ENCODE data around the gene NDUFA12. TPM values are rescaled to one million over a fixed set of nuclear protein-coding genes. Genes with fewer than 3 reads are reported as not detected.

The NDUFA12 gene
- total RNA-seq (2016; rRNA removed; fragmentation: Illumina TruSeq; extraction: Trizol) (173 and 223 TPM in 2 replicates), polyA plus RNA-seq (2011; rRNA removed) (85.2 and 101 TPM in 2 replicates), polyA minus RNA-seq (2011; rRNA and poly(A)+ RNA removed; ENCODE audit: low replicate concordance) (19.0 and 44.0 TPM in 2 replicates), Bru-seq, nascent RNA (percentile 69 among the genes with signal in this experiment), BruChase-seq, experiment 1, labeled RNA remaining after a 6-hour chase (percentile 66 among the genes with signal in this experiment), BruChase-seq, experiment 2, labeled RNA remaining after a 2-hour chase (percentile 57 among the genes with signal in this experiment)
- total RNA-seq (2016; cell fraction: cytosol; rRNA removed; fragmentation: Illumina TruSeq; extraction: Trizol; ENCODE audit: low read depth) = 70.6 and 71.7 TPM in 2 replicates
- 171 and 217 TPM in 2 replicates for total RNA-seq (2016; cell fraction: insoluble cytoplasmic fraction; rRNA removed; fragmentation: Illumina TruSeq; extraction: Trizol)
- total RNA-seq (2016; cell fraction: membrane; rRNA removed; fragmentation: Illumina TruSeq; extraction: Trizol) = 52.8 and 57.6 TPM in 2 replicates
- 58.0 and 61.1 TPM in 2 replicates for total RNA-seq (2016; cell fraction: nucleus; rRNA removed; fragmentation: Illumina TruSeq; extraction: Trizol)
- polyA plus RNA-seq (2011; cell fraction: cytosol; rRNA removed) = 83.8 and 130 TPM in 2 replicates
- 18.3 and 23.8 TPM in 2 replicates for polyA plus RNA-seq (2011; cell fraction: nucleus; rRNA removed)
- polyA plus RNA-seq (2012) = 92.3 and 139 TPM in 2 replicates
- 56.5 and 60.4 TPM in 2 replicates for polyA plus RNA-seq (2016; cell fraction: cytosol; fragmentation: Illumina TruSeq; extraction: Trizol; ENCODE audit: low read depth)
- polyA plus RNA-seq (2016; cell fraction: insoluble cytoplasmic fraction; fragmentation: Illumina TruSeq; extraction: Trizol; ENCODE audit: low read depth) = 239 and 243 TPM in 2 replicates
- polyA plus RNA-seq (2016; cell fraction: membrane; fragmentation: Illumina TruSeq; extraction: Trizol; ENCODE audit: low read depth) = 52.1 and 54.3 TPM in 2 replicates
- 86.3 and 99.3 TPM in 2 replicates for polyA plus RNA-seq (2016; cell fraction: nucleus; fragmentation: Illumina TruSeq; extraction: Trizol; ENCODE audit: insufficient read depth, low read depth)
- polyA minus RNA-seq (2011; cell fraction: cytosol; rRNA and poly(A)+ RNA removed) = 37.3 and 53.0 TPM in 2 replicates
- polyA minus RNA-seq (2011; cell fraction: nucleus; rRNA and poly(A)+ RNA removed) = 19.1 and 19.7 TPM in 2 replicates
- long read RNA-seq, experiment 1, transcript NDUFA12-206 (3 exons, 487 nt) = minor isoform, 7 of 169 reads
- long read RNA-seq, experiment 1, transcript NDUFA12-201 (4 exons, 635 nt) = major isoform, 156 of 169 reads
- long read RNA-seq, experiment 1, partial matches to known transcripts = 3 of 169 reads
- long read RNA-seq, experiment 1, other reads (novel, unspliced or antisense) = 3 of 169 reads
- long read RNA-seq, experiment 2, transcript NDUFA12-201 (4 exons, 635 nt) = major isoform, 96 of 103 reads
- long read RNA-seq, experiment 2, transcript NDUFA12-206 (3 exons, 487 nt) = minor isoform, 6 of 103 reads
- long read RNA-seq, experiment 2, partial matches to known transcripts = 0 of 103 reads
- long read RNA-seq, experiment 2, other reads (novel, unspliced or antisense) = 1 of 103 reads

- ChIA-PET CTCF (ENCODE audit: low intra/inter-chr PET ratio, low total read pairs) (no interaction called here), POLR2A (interaction anchor here (0.7 to 1.4 kb wide), 11 partner anchors 9 to 471 kb away, joined by 3 to 11 read pairs (median 5); partner anchors contain the start of genes METAP2 and NR2C1)
- H3K27me3 ChIP-seq (ENCODE audit: control insufficient read depth in 1 of 2, insufficient read depth in 2 of 2, low read length in 2 of 2) = no peaks in the 10 kb centered on the region; a peak in 1 of 5 replicates
- peaks cover 2 to 3% of the 10 kb centered on the region in 2 experiments; a peak in 1 of 5 replicates for H3K36me3 ChIP-seq (replicated peaks in 1 of 2; ENCODE audit: control insufficient read depth in 1 of 2, insufficient read depth in 2 of 2, low read length in 2 of 2)
- H3K4me1 ChIP-seq (ENCODE audit: insufficient read depth, low read length) = peaks cover 41% of the 10 kb centered on the region
- H3K27ac ChIP-seq (ENCODE audit: extremely low read length, insufficient read depth, low read length) = peak within 1 kb of the TSS; percentile 77
- peak; percentile 92 for DNase-seq (ENCODE audit: low spot score)
- peak within 1 kb of the TSS; percentile 79 for H3K4me2 ChIP-seq (ENCODE audit: low read depth, low read length)
- peak within 1 kb of the TSS; percentile 90 for H2AFZ ChIP-seq (ENCODE audit: low read length)
- peaks cover 9% of the 10 kb centered on the region for H3K9me3 ChIP-seq (ENCODE audit: low read length)
- 2% methylated on average over 3 of the region's 34 CpGs for WGBS (ENCODE audit: low lambda C conversion rate)
- in situ Hi-C loops (cut with HindIII; ENCODE audit: extremely low pct_ligation_motif_present, low pct_unique_long_range_greater_than_20kb) (no loop called here), intact Hi-C loops (cut with micrococcal nuclease; ENCODE audit: unreplicated experiment) (no loop called here)
- H3K79me2 ChIP-seq (ENCODE audit: insufficient read depth, low read length) = peaks cover 36% of the 10 kb centered on the region
- BruUV-seq (replicated peaks) = TSS peak; percentile 66
- no peak for FAIRE-seq
- ATAC-seq = peak; percentile 100
- H3K9ac ChIP-seq (ENCODE audit: insufficient read depth, low read depth, low read length) = peak within 1 kb of the TSS; percentile 83
- no peaks in the 10 kb centered on the region for H4K20me1 ChIP-seq (ENCODE audit: insufficient read depth, low read length)
- H3K4me3 ChIP-seq (replicated peaks in 1 of 3; ENCODE audit: insufficient read depth in 1 of 3, low read depth in 2 of 3, low read length in 3 of 3) = peak within 1 kb of the TSS; percentile 76 to 89 (median 84)
- TF ChIP-seq DNMT3B (CRISPR knock-in tag; conservative IDR thresholded peaks at IDR 0.05) (no peak; the same call in 1 of the 2 replicates), CEBPB (IDR thresholded peaks at IDR 0.05; ENCODE audit: borderline replicate concordance, low read depth, low read length) (no peak), HNF1A (IDR thresholded peaks at IDR 0.05; ENCODE audit: low read depth) (no peak; the same call in 1 of the 2 replicates), HNF1A (CRISPR knock-in tag; IDR thresholded peaks at IDR 0.05; ENCODE audit: borderline replicate concordance) (peak; percentile 71; the same call in 1 of the 2 replicates), SAFB2 (CRISPR knock-in tag; IDR thresholded peaks at IDR 0.05; ENCODE audit: borderline replicate concordance, low read depth) (no peak), ZBTB14 (CRISPR knock-in tag; IDR thresholded peaks at IDR 0.05) (0 out of 2 replicates have a peak, but pooled peaks have one; percentile 45), SRF (IDR thresholded peaks at IDR 0.05; ENCODE audit: low read depth, low read length) (peak; percentile 57; the same call in 1 of the 2 replicates), ZNF468 (CRISPR knock-in tag; IDR thresholded peaks at IDR 0.05) (no peak), ZNF343 (CRISPR knock-in tag; IDR thresholded peaks at IDR 0.05) (peak; percentile 75; the same call in 1 of the 2 replicates), ZNF205 (CRISPR knock-in tag; IDR thresholded peaks at IDR 0.05) (peak; percentile 68), MTA1 (CRISPR knock-in tag; IDR thresholded peaks at IDR 0.05; ENCODE audit: borderline replicate concordance) (peak; percentile 61; the same call in 1 of the 2 replicates)
Observed at GRCh38 chr12:95003213-95003920, at the start of gene NDUFA12. TSS of gene NDUFA12 (minus strand) at chr12:95003697. CDS start at chr12:95003680, 17 bp downstream.
